ENCODE data around the gene BIRC5.

BIRC5 gene

GRCh38 chr17:78255953-78256706 lies 42.1 kb downstream of the BIRC5 start:
- TF ChIP-seq, protein P1, sequence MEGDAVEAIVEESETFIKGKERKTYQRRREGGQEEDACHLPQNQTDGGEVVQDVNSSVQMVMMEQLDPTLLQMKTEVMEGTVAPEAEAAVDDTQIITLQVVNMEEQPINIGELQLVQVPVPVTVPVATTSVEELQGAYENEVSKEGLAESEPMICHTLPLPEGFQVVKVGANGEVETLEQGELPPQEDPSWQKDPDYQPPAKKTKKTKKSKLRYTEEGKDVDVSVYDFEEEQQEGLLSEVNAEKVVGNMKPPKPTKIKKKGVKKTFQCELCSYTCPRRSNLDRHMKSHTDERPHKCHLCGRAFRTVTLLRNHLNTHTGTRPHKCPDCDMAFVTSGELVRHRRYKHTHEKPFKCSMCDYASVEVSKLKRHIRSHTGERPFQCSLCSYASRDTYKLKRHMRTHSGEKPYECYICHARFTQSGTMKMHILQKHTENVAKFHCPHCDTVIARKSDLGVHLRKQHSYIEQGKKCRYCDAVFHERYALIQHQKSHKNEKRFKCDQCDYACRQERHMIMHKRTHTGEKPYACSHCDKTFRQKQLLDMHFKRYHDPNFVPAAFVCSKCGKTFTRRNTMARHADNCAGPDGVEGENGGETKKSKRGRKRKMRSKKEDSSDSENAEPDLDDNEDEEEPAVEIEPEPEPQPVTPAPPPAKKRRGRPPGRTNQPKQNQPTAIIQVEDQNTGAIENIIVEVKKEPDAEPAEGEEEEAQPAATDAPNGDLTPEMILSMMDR (IDR thresholded peaks at IDR 0.05; ENCODE audit: insufficient read depth, low read length, missing control alignments) = no peak
- H3K4me3 ChIP-seq (ENCODE audit: low read depth, low read length) = no peak overlapping the region
- CTCF ChIA-PET = interaction anchor here (0.7 to 10.3 kb wide), 7 partner anchors 8 to 237 kb away, joined by 3 to 177 read pairs (median 6); no protein-coding TSS in a partner anchor
- POLR2A ChIA-PET = interaction anchor here (1.2 kb wide), 1 partner anchor 101 kb away, joined by 3 read pairs; no protein-coding TSS in a partner anchor
- DNase-seq (ENCODE audit: low read depth, low spot score) = no peak

GRCh38 chr17:78256707-78257591 lies 42.9 kb downstream of the BIRC5 start:
- ChIA-PET CTCF (interaction anchor here (1.7 to 10.3 kb wide), 4 partner anchors 7 to 164 kb away, joined by 5 to 177 read pairs (median 10); no protein-coding TSS in a partner anchor), POLR2A (interaction anchor here (1.2 kb wide), 1 partner anchor 101 kb away, joined by 3 read pairs; no protein-coding TSS in a partner anchor)
- TF ChIP-seq, protein P1 (IDR thresholded peaks at IDR 0.05; ENCODE audit: insufficient read depth, low read length, missing control alignments) = no peak
- DNase-seq (ENCODE audit: low read depth, low spot score) = no peak
- no peak overlapping the region for H3K4me3 ChIP-seq (ENCODE audit: low read depth, low read length)

DNA sequence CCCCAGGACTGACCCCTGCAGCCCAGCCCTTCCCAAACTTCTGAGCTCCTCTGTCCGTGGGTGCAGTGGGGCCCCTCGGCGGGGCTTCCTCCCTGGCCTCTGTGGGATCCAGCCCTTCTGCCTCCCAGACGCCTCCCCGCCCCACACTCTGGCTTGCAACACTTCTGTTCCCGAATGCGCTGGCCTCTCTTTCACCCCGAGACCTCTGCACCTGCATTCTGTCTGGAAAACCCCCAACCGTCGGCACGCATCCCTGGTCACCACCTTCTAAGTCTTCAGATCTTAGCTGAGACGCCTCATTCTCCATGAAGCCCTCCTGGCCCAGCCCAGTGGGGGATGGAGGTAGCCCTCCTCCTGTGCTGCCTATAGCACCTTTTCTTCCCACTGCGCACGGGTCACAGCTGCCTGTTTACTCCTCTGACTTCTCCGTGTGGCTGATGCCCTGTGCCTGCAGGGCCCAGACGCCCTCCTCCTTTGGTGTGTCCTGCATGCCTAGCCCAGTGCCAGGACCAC lies 43.8 kb downstream of the BIRC5 start:
- no peak for DNase-seq (ENCODE audit: low read depth, low spot score)
- POLR2A ChIA-PET = no interaction called here
- TF ChIP-seq, protein P1 (IDR thresholded peaks at IDR 0.05; ENCODE audit: insufficient read depth, low read length, missing control alignments) = no peak
- no peak overlapping the region for H3K4me3 ChIP-seq (ENCODE audit: low read depth, low read length)
- CTCF ChIA-PET = interaction anchor here (10.3 kb wide), 1 partner anchor 163 kb away, joined by 177 read pairs; no protein-coding TSS in a partner anchor

DNA sequence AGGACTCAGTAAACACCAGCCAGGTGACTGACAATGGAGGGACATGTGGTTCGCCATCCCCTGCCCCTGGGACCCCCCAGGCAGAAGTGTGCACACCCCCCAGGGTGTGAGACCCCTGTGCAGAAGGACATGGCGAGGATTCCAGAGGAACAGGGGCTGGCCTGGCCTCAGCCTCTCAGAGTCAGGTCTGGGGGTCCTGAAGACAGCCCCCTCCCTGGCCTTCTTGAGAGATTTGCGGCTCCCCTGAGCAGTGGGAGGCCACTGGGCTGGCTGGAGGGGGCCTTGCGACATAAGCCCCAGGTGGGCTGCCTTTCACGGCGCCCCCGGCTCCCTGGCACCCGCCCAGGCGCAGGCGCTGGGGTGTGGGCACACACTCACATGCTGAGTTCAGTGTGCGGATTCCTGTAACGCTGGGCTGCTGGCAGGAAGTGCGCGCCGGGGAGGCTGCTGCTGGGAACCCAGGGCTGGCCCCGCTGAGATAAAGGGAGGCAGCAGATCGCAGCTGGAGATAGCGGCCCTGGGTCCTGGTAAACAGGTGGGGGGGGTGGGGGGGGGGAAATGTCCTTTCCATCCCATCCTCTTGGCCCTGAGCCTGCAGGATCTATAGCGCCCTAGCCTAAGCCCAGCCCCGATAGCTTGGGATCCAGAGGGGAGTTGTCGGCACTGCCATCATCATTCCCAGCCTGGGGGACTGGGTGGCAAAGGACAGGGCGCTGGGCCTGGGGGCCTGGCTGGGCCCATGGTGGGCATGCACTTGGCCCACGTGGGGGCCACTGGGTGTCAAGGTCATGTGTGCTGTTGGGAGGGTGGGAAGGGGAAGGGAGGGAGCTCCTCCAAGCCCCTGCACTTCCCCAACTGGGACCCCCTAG lies 44.5 kb downstream of the BIRC5 start:
- H3K4me3 ChIP-seq (ENCODE audit: low read depth, low read length) = no peak overlapping the region
- ChIA-PET CTCF (interaction anchor here (0.7 to 1.5 kb wide), 3 partner anchors 9 to 163 kb away, joined by 3 to 7 read pairs (median 4); no protein-coding TSS in a partner anchor), POLR2A (interaction anchor here (0.6 kb wide), 1 partner anchor 12 kb away, joined by 3 read pairs; no protein-coding TSS in a partner anchor)
- TF ChIP-seq, protein P1 (IDR thresholded peaks at IDR 0.05; ENCODE audit: insufficient read depth, low read length, missing control alignments) = no peak
- no peak for DNase-seq (ENCODE audit: low read depth, low spot score)

- TF ChIP-seq, protein P1 (IDR thresholded peaks at IDR 0.05; ENCODE audit: insufficient read depth, low read length, missing control alignments) = no peak
- POLR2A ChIA-PET = interaction anchor here (0.6 kb wide), 1 partner anchor 12 kb away, joined by 3 read pairs; no protein-coding TSS in a partner anchor
- DNase-seq (ENCODE audit: low read depth, low spot score) = no peak
- CTCF ChIA-PET = interaction anchor here (0.7 to 1.5 kb wide), 4 partner anchors 8 to 163 kb away, joined by 3 to 7 read pairs (median 4); no protein-coding TSS in a partner anchor
- H3K4me3 ChIP-seq (ENCODE audit: low read depth, low read length) = no peak overlapping the region
Measured at GRCh38 chr17:78259192-78259554, 45.1 kb downstream of the BIRC5 start.

Data from AG04449 (cell line).